ENCODE data around the gene DESI2.

Gene DESI2

GRCh38 chr1:244647819-244648218 is 5.1 kb upstream of the DESI2 start:
- ATAC-seq (ENCODE audit: insufficient read depth, low read depth), result no peak
- Histone ChIP-seq H3K27ac (ENCODE audit: low read length) (no peak overlapping the region), H4K20me1 (ENCODE audit: insufficient read depth, low read length) (no peaks in the 10 kb centered on the region), H2AFZ (ENCODE audit: low read depth, low read length) (no peak overlapping the region), H3K9me3 (ENCODE audit: insufficient read depth, low read length, severe bottlenecking) (no peaks in the 10 kb centered on the region), H3K4me1 (ENCODE audit: insufficient read depth, low read length) (peaks cover 12% of the 10 kb centered on the region), H3K27me3 (ENCODE audit: insufficient read depth, low read length, poor library complexity) (no peaks in the 10 kb centered on the region), H3K9ac (ENCODE audit: low read depth, low read length) (no peak overlapping the region), H3K4me2 (ENCODE audit: insufficient read depth, low read length) (no peak overlapping the region), H3K4me3 (ENCODE audit: low read depth in 1 of 2, low read length in 2 of 2) (no peak overlapping the region), H3K36me3 (ENCODE audit: insufficient read depth, low read length) (no peaks in the 10 kb centered on the region), H3K79me2 (ENCODE audit: insufficient read depth, low read length) (no peaks in the 10 kb centered on the region)
- TF ChIP-seq CTCF (IDR thresholded peaks at IDR 0.05; ENCODE audit: borderline replicate concordance, extremely low read depth, low read length, poor library complexity, severe bottlenecking) (no peak), EZH2 (IDR thresholded peaks at IDR 0.05; ENCODE audit: borderline replicate concordance, low read depth, low read length, severe bottlenecking) (no peak)
- no peak for DNase-seq

- H3K27ac ChIP-seq (ENCODE audit: low read length), result peak overlapping the region; percentile 77
- no peak for TF ChIP-seq CTCF (IDR thresholded peaks at IDR 0.05; ENCODE audit: borderline replicate concordance, extremely low read depth, low read length, poor library complexity, severe bottlenecking)
- TF ChIP-seq EZH2 (IDR thresholded peaks at IDR 0.05; ENCODE audit: borderline replicate concordance, low read depth, low read length, severe bottlenecking), result no peak
- H3K27me3 ChIP-seq (ENCODE audit: insufficient read depth, low read length, poor library complexity), result no peaks in the 10 kb centered on the region
- H2AFZ ChIP-seq (ENCODE audit: low read depth, low read length), result peak overlapping the region; percentile 94
- peaks cover 41% of the 10 kb centered on the region for H3K79me2 ChIP-seq (ENCODE audit: insufficient read depth, low read length)
- peaks cover 11% of the 10 kb centered on the region for H3K36me3 ChIP-seq (ENCODE audit: insufficient read depth, low read length)
- peak overlapping the region; percentile 94 for H3K9ac ChIP-seq (ENCODE audit: low read depth, low read length)
- H3K9me3 ChIP-seq (ENCODE audit: insufficient read depth, low read length, severe bottlenecking), result no peaks in the 10 kb centered on the region
- peaks cover 39% of the 10 kb centered on the region for H3K4me1 ChIP-seq (ENCODE audit: insufficient read depth, low read length)
- ATAC-seq (ENCODE audit: insufficient read depth, low read depth) (no peak), DNase-seq (no peak)
- peak overlapping the region; percentile 31 to 70; a peak in 3 of 4 replicates for H3K4me3 ChIP-seq (ENCODE audit: low read depth in 1 of 2, low read length in 2 of 2)
- H3K4me2 ChIP-seq (ENCODE audit: insufficient read depth, low read length), result peak overlapping the region; percentile 78
- peaks cover 6% of the 10 kb centered on the region; the same call in 1 of the 2 replicates for H4K20me1 ChIP-seq (ENCODE audit: insufficient read depth, low read length)
Measured at GRCh38 chr1:244651956-244652622, 837 bp upstream of the DESI2 start.

- Histone ChIP-seq H3K9me3 (ENCODE audit: insufficient read depth, low read length, severe bottlenecking) (no peaks in the 10 kb centered on the region), H3K79me2 (ENCODE audit: insufficient read depth, low read length) (peaks cover 56% of the 10 kb centered on the region), H3K4me2 (ENCODE audit: insufficient read depth, low read length) (peak overlapping the region; percentile 92), H3K9ac (ENCODE audit: low read depth, low read length) (peak overlapping the region; percentile 94), H3K4me3 (ENCODE audit: low read depth in 1 of 2, low read length in 2 of 2) (peak overlapping the region; percentile 70 to 93), H3K36me3 (ENCODE audit: insufficient read depth, low read length) (peaks cover 25% of the 10 kb centered on the region), H2AFZ (ENCODE audit: low read depth, low read length) (peak overlapping the region; percentile 81), H3K4me1 (ENCODE audit: insufficient read depth, low read length) (peaks cover 39% of the 10 kb centered on the region), H3K27ac (ENCODE audit: low read length) (peak overlapping the region; percentile 88), H4K20me1 (ENCODE audit: insufficient read depth, low read length) (peaks cover 6% of the 10 kb centered on the region; the same call in 1 of the 2 replicates), H3K27me3 (ENCODE audit: insufficient read depth, low read length, poor library complexity) (no peaks in the 10 kb centered on the region)
- no peak for TF ChIP-seq CTCF (IDR thresholded peaks at IDR 0.05; ENCODE audit: borderline replicate concordance, extremely low read depth, low read length, poor library complexity, severe bottlenecking)
- TF ChIP-seq EZH2 (IDR thresholded peaks at IDR 0.05; ENCODE audit: borderline replicate concordance, low read depth, low read length, severe bottlenecking), result no peak
- no peak for DNase-seq
- ATAC-seq (ENCODE audit: insufficient read depth, low read depth), result no peak
Measured at GRCh38 chr1:244653439-244654107, 647 bp downstream of the DESI2 start.

Measured in DND-41 (cell line).